NB4 (cell line): ENCODE results near the gene TBCE.

ENCODE experiments used
- CTCF ChIP-seq: IDR thresholded peaks from one replicate; pipeline ENCODE4 v1.5.1; 2012; ENCODE audit warnings: low read depth, low read length
- MAX ChIP-seq: IDR thresholded peaks from 2 replicates; pipeline ENCODE4 v1.6.1; 2011; ENCODE audit warnings: low read depth, low read length
- MYC ChIP-seq: IDR thresholded peaks from 2 replicates; pipeline ENCODE4 v1.6.1; 2011; ENCODE audit warnings: low read depth, low read length
- POLR2A ChIP-seq: IDR thresholded peaks from 2 replicates; pipeline ENCODE4 v1.6.1; 2011; ENCODE audit warnings: mild to moderate bottlenecking; ENCODE audit not compliant: insufficient read length; ENCODE audit errors: extremely low read depth

- TF ChIP-seq CTCF (no peak), POLR2A (no peak), MAX (no peak), MYC (no peak)
These were observed 30.3 kb upstream of the TBCE start for GRCh38 chr1:235336903-235337302.
